Endodermal cell (in vitro differentiated cells): Measurements from ENCODE around the gene PRAME. TPM values are rescaled to one million over a fixed set of nuclear protein-coding genes. Genes with fewer than 3 reads are reported as not detected.
"Not testable (repeated sequence)": the region's sequence is repeated elsewhere in the genome, so short reads cannot be mapped to it uniquely, and the experiment has no call there.

Experiments used
- DNase-seq: peaks from one replicate; pipeline ENCODE4 v3.0.0-alpha.2; 2017
- H3K27ac ChIP-seq: 2 replicates; pipeline ENCODE4 v1.5.1; 2013; ENCODE audit warnings: mild to moderate bottlenecking, low read depth, low read length, moderate library complexity
- H3K27me3 ChIP-seq: 2 replicates; pipeline ENCODE4 v1.6.1; 2013; ENCODE audit warnings: mild to moderate bottlenecking, low read length, moderate library complexity; ENCODE audit not compliant: insufficient read depth, control insufficient read depth, poor library complexity, severe bottlenecking
- H3K36me3 ChIP-seq: 2 replicates; pipeline ENCODE4 v1.7.0; 2013; ENCODE audit warnings: mild to moderate bottlenecking, low read length, moderate library complexity; ENCODE audit not compliant: control insufficient read depth, insufficient read depth
- H3K4me1 ChIP-seq: one replicate; pipeline ENCODE4 v1.7.0; 2013; ENCODE audit warnings: low read length; ENCODE audit not compliant: control insufficient read depth, insufficient read depth
- H3K4me3 ChIP-seq: 2 replicates; pipeline ENCODE4 v1.5.1; 2013; ENCODE audit warnings: mild to moderate bottlenecking, low read length, moderate library complexity
- H3K9ac ChIP-seq: 2 replicates; pipeline ENCODE4 v1.6.1; 2013; ENCODE audit warnings: mild to moderate bottlenecking, low read length, moderate library complexity; ENCODE audit not compliant: poor library complexity, severe bottlenecking; ENCODE audit errors: extremely low read depth
- H3K9me3 ChIP-seq: 2 replicates; pipeline ENCODE4 v1.6.1; 2013; ENCODE audit warnings: mild to moderate bottlenecking, low read length, moderate library complexity; ENCODE audit not compliant: control insufficient read depth
- H3K27ac Mint-ChIP-seq: 2 replicates; pipeline ENCODE4 v1.8.0; 2020; ENCODE audit warnings: mixed read lengths
- H3K27me3 Mint-ChIP-seq: 2 replicates; pipeline ENCODE4 v1.8.0; 2021; ENCODE audit warnings: mild to moderate bottlenecking, mixed read lengths; ENCODE audit not compliant: insufficient read depth
- H3K36me3 Mint-ChIP-seq: 2 replicates; pipeline ENCODE4 v1.8.0; 2020; ENCODE audit warnings: low read depth, mixed read lengths
- H3K4me1 Mint-ChIP-seq: 2 replicates; pipeline ENCODE4 v1.8.0; 2020; ENCODE audit warnings: mixed read lengths
- H3K4me3 Mint-ChIP-seq: 2 replicates; pipeline ENCODE4 v1.8.0; 2020; ENCODE audit warnings: mild to moderate bottlenecking, moderate library complexity, mixed read lengths
- H3K9me3 Mint-ChIP-seq: 2 replicates; pipeline ENCODE4 v1.8.0; 2020; ENCODE audit warnings: mild to moderate bottlenecking, mixed read lengths
- CTCF ChIP-seq: fragments of 200-600 bp; sonication (generic); conservative IDR thresholded peaks from 2 replicates; pipeline ENCODE4 v1.5.0; 2021; ENCODE audit warnings: antibody characterized with exemption, mild to moderate bottlenecking
- WGBS, 2 experiments: methylation state at CpG; one replicate each; pipeline versions ENCODE4 v1.1.5 to v1.1.7; 2013; ENCODE audit warnings: missing lambda C conversion rate in 2 of 2, mixed read lengths in 1 of 2; ENCODE audit not compliant: insufficient coverage in 1 of 2, insufficient read length in 1 of 2; 5-methylcytosine and 5-hydroxymethylcytosine counted together
- total RNA-seq, 2 donors: library from RNA; stranded (reverse); fragmentation: NEBNext Ultra II Directional in 1 of 2; extraction: Animal tissue kit (Norgen Biotek cat#: 25700) in 1 of 2; gene quantifications; 2 replicates in 1 of 2; 3 replicates in 1 of 2; pipeline ENCODE4 v1.2.1, GENCODE V29; 2021

Gene PRAME
- total RNA-seq, 2 donors from 2014 or later = 0.35 TPM; not detected in 1

- Histone ChIP-seq H3K27me3 (peaks cover 33% of the 10 kb centered on the region), H3K4me1 (no peaks in the 10 kb centered on the region), H3K27ac (no peak overlapping the region), H3K36me3 (no peaks in the 10 kb centered on the region), H3K4me3 (no peak overlapping the region), H3K9ac (no peak overlapping the region), H3K9me3 (no peaks in the 10 kb centered on the region)
- no peak for DNase-seq
- no peaks in the 10 kb centered on the region for H3K9me3 Mint-ChIP-seq
- H3K4me3 Mint-ChIP-seq = no peak overlapping the region
- TF ChIP-seq CTCF = no peak
- H3K27ac Mint-ChIP-seq = no peak overlapping the region
- WGBS, 2 experiments = 60 to 68% methylated on average over 4 of the region's 4 CpGs
- H3K4me1 Mint-ChIP-seq = peaks cover 14% of the 10 kb centered on the region
- H3K36me3 Mint-ChIP-seq = no peaks in the 10 kb centered on the region
- H3K27me3 Mint-ChIP-seq = peaks cover 61% of the 10 kb centered on the region
Measured at GRCh38 chr22:22516992-22517391, 42.1 kb downstream of the PRAME start.

- DNase-seq = no peak
- peaks cover 33% of the 10 kb centered on the region for H3K27me3 ChIP-seq
- no peak overlapping the region for H3K27ac Mint-ChIP-seq
Measured at GRCh38 chr22:22515890-22516289, 43.2 kb downstream of the PRAME start.

DNA sequence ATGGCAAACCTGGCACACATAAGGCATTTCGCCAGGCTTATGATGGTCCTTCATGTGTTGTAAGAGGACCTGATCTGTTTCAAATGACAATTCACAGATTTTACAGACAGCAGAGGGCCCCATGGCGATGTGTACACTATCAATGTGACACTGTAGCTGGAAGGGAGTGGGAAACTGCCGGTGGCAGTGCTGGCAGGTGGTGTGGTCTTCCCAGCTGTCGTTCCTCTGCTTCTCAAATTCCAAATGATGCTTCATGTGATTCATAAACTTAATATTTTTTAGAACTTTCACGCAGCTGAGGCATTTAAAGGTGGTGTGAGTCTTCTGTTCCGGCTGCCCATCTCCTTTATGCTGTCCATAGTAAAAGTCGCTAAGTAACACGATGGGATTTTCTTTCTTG, 44.6 kb downstream of the PRAME start:
- H3K4me1 ChIP-seq, H3K9me3 ChIP-seq, H3K4me1 Mint-ChIP-seq, H3K36me3 Mint-ChIP-seq, H3K9ac ChIP-seq, H3K4me3 Mint-ChIP-seq, H3K27ac Mint-ChIP-seq, DNase-seq, H3K4me3 ChIP-seq, H3K27ac ChIP-seq, H3K36me3 ChIP-seq: not testable (repeated sequence)
- Mint-ChIP-seq H3K9me3 (peaks cover 19% of the 10 kb centered on the region), H3K27me3 (peaks cover 60% of the 10 kb centered on the region)
- WGBS, 2 experiments = 74 to 75% methylated on average over 7 to 8 of the region's 8 CpGs
- peaks cover 33% of the 10 kb centered on the region for H3K27me3 ChIP-seq

More at GRCh38 chr22:22515890-22516289, 43.2 kb downstream of the PRAME start:
- peaks cover 6% of the 10 kb centered on the region for H3K9me3 Mint-ChIP-seq
- H3K4me3 Mint-ChIP-seq = no peak overlapping the region
- peaks cover 13% of the 10 kb centered on the region for H3K4me1 Mint-ChIP-seq
- Histone ChIP-seq H3K4me3 (no peak overlapping the region), H3K4me1 (no peaks in the 10 kb centered on the region), H3K9ac (no peak overlapping the region), H3K9me3 (no peaks in the 10 kb centered on the region), H3K27ac (no peak overlapping the region), H3K36me3 (no peaks in the 10 kb centered on the region)
- peaks cover 63% of the 10 kb centered on the region for H3K27me3 Mint-ChIP-seq
- H3K36me3 Mint-ChIP-seq = no peaks in the 10 kb centered on the region
- TF ChIP-seq CTCF = no peak

DNA sequence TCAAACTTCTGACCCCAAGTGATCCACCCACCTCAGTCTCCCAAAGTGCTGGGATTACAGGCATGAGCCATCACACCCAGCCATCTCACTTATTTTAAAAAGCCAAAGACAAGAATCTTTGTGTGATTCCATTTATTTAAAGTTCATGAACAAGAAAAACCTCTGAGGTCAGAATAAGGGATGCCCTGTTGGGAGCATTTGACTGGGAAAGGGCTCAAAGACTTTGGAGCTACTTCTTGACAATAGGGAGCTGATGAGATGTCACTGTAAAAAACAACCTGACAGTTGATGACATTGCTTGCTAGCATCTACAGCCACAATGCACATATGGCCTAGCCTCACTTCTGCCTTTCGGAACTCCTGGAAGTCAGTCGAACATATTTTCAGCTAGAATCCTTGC, 45.4 kb downstream of the PRAME start:
- H3K4me1 ChIP-seq = no peaks in the 10 kb centered on the region
- Mint-ChIP-seq H3K4me3 (no peak overlapping the region), H3K27me3 (peaks cover 59% of the 10 kb centered on the region), H3K27ac (no peak overlapping the region), H3K9me3 (peaks cover 26% of the 10 kb centered on the region), H3K4me1 (no peaks in the 10 kb centered on the region), H3K36me3 (no peaks in the 10 kb centered on the region)
- WGBS, 2 experiments = 94 to 96% methylated on average over 2 of the region's 2 CpGs
- no peak for DNase-seq
- H3K36me3 ChIP-seq = no peaks in the 10 kb centered on the region
- H3K9me3 ChIP-seq = peaks cover 12% of the 10 kb centered on the region
- H3K27me3 ChIP-seq = peaks cover 33% of the 10 kb centered on the region
- no peak overlapping the region for H3K9ac ChIP-seq
- H3K4me3 ChIP-seq = no peak overlapping the region
- no peak for TF ChIP-seq CTCF
- no peak overlapping the region for H3K27ac ChIP-seq
